Nephron (organoid): Measurements from ENCODE around the gene NSD1.

Experiments used
- H3K27ac Mint-ChIP-seq, 3 experiments: 2 replicates each; pipeline ENCODE4 v1.8.0; 2020; ENCODE audit warnings: mixed read lengths in 3 of 3, mild to moderate bottlenecking in 2 of 3, moderate library complexity in 1 of 3
- H3K27me3 Mint-ChIP-seq: 2 replicates; pipeline ENCODE4 v1.8.0; 2021; ENCODE audit warnings: low read depth, mild to moderate bottlenecking, moderate library complexity, mixed read lengths
- H3K36me3 Mint-ChIP-seq: 2 replicates; pipeline ENCODE4 v1.8.0; 2020; ENCODE audit warnings: low read depth, mixed read lengths
- H3K4me1 Mint-ChIP-seq: 2 replicates; pipeline ENCODE4 v1.8.0; 2020; ENCODE audit warnings: mixed read lengths
- H3K4me3 Mint-ChIP-seq, 3 experiments: 2 replicates each; pipeline ENCODE4 v1.8.0; 2020; ENCODE audit warnings: mild to moderate bottlenecking in 3 of 3, mixed read lengths in 3 of 3, moderate library complexity in 2 of 3
- H3K9me3 Mint-ChIP-seq: 2 replicates; pipeline ENCODE4 v1.8.0; 2020; ENCODE audit warnings: mixed read lengths
- TF ChIP-seq, protein P1 (sequence below), 3 experiments: fragments of 200-600 bp; sonication (generic); IDR thresholded peaks; one replicate each; pipeline ENCODE4 v1.5.0; 2021; ENCODE audit warnings: antibody characterized with exemption in 3 of 3; ENCODE audit not compliant: unreplicated experiment in 3 of 3

NSD1 gene

DNA sequence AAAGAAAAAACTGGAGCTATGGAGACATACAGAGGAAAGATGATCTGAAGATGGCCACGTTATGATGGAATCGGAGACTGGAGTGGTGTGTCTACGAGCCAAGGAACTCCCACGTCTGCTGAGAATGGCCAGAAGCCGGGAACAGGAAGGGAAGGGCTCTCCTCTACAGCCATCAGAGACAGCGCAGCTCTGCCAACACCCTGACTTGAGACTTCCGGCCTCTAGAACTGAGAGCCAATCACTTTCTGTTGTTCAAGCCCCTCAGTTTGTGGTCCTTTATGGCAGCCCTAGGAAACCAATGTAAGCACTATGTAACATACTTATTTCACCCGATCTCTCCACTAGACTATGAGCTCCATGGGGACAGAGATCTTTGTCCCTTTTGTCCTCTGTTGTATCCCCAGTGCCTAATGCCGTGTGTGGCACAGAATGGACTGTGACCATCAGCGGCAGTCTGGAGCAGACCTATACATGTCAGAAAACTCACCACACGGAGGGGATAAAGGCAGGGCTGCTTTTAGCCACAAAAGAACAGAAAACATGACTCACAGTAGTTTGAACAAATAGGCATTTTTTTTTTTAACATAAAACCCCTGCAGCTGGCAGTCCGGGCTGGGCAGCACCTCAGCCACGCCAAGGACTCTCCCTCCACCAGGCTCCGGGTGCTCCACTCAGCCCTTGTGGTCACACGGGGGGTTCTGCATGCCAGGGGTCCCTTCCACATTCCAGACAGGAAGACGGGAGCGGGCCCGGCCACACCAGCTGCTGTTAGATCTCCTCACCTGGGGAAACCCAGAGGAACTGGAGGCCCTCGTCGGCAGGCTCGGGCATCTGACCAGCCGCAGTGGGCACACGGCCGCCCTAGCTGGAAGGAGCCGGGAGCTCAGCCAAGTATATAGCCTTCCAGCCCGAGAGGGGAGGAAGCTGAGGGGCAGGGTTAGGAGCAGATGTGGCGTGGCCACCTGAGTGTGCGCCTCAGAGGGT is 194.3 kb downstream of the NSD1 start:
- Mint-ChIP-seq H3K27ac (peak overlapping the region; percentile 1 to 68 (median 65)), H3K27me3 (no peaks in the 10 kb centered on the region), H3K4me1 (peaks cover 11% of the 10 kb centered on the region), H3K9me3 (no peaks in the 10 kb centered on the region), H3K4me3 (no peak overlapping the region), H3K36me3 (peaks cover 15% of the 10 kb centered on the region)
- TF ChIP-seq, protein P1, sequence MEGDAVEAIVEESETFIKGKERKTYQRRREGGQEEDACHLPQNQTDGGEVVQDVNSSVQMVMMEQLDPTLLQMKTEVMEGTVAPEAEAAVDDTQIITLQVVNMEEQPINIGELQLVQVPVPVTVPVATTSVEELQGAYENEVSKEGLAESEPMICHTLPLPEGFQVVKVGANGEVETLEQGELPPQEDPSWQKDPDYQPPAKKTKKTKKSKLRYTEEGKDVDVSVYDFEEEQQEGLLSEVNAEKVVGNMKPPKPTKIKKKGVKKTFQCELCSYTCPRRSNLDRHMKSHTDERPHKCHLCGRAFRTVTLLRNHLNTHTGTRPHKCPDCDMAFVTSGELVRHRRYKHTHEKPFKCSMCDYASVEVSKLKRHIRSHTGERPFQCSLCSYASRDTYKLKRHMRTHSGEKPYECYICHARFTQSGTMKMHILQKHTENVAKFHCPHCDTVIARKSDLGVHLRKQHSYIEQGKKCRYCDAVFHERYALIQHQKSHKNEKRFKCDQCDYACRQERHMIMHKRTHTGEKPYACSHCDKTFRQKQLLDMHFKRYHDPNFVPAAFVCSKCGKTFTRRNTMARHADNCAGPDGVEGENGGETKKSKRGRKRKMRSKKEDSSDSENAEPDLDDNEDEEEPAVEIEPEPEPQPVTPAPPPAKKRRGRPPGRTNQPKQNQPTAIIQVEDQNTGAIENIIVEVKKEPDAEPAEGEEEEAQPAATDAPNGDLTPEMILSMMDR (IDR thresholded peaks at IDR 0.05; ENCODE audit: unreplicated experiment in 3 of 3): no peak

DNA sequence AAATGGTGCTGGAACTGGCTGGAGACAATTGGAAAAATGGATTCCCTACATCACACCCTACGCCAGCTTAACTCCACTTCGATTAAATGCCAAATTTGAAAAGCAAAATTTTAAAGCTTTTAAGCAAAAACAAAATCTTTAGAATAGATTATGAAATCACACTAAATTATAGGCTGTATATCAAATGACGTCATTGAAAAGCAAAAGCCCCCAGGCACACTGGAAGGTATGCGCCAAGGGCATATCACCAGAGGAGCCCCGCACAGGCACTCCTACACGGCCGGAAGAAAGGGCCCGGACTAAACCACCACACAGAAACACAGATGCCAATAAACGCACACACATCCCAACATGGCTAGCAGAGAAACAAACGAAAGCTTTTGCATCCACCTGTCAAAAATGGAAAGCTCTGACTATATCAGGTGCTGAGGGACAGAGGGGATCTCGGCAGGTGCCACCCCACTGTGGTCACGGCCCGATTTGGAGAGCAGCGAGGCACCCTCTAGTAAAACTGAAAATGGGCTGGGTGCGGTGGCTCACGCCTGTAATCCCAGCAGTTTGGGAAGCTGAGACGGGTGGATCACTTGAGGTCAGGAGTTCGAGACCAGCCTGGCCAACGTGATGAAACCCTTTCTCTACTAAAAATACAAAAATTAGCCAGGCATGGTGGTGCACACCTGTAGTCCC is 195.1 kb downstream of the NSD1 start:
- H3K27ac Mint-ChIP-seq: no peak overlapping the region
- H3K4me1 Mint-ChIP-seq: peaks cover 11% of the 10 kb centered on the region
- no peak overlapping the region for H3K4me3 Mint-ChIP-seq
- TF ChIP-seq, protein P1 (IDR thresholded peaks at IDR 0.05; ENCODE audit: unreplicated experiment in 3 of 3): no peak
- H3K27me3 Mint-ChIP-seq: no peaks in the 10 kb centered on the region
- H3K36me3 Mint-ChIP-seq: peaks cover 14% of the 10 kb centered on the region
- H3K9me3 Mint-ChIP-seq: no peaks in the 10 kb centered on the region

DNA sequence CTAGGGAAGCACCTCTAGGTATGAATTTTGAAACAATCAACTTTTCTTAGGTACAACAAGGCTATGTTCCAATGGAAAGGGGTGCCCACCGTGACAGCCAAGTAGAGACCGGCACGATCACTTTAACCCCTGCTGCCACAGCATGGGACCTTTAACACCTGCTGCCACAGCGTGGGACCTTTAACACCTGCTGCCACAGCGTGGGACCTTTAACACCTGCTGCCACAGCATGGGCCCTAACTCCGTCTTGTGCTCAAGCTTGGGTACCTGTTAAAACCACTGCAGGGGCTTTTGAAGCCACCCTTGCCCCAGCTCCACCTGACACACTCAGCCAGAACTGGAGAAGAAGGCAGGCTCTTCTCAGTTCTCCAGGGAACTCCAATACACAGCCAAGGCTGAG is 196.3 kb downstream of the NSD1 start:
- Mint-ChIP-seq H3K36me3 (peaks cover 23% of the 10 kb centered on the region), H3K27ac (no peak overlapping the region), H3K27me3 (no peaks in the 10 kb centered on the region), H3K4me1 (peaks cover 11% of the 10 kb centered on the region), H3K9me3 (no peaks in the 10 kb centered on the region), H3K4me3 (no peak overlapping the region)
- TF ChIP-seq, protein P1 (IDR thresholded peaks at IDR 0.05; ENCODE audit: unreplicated experiment in 3 of 3): no peak

DNA sequence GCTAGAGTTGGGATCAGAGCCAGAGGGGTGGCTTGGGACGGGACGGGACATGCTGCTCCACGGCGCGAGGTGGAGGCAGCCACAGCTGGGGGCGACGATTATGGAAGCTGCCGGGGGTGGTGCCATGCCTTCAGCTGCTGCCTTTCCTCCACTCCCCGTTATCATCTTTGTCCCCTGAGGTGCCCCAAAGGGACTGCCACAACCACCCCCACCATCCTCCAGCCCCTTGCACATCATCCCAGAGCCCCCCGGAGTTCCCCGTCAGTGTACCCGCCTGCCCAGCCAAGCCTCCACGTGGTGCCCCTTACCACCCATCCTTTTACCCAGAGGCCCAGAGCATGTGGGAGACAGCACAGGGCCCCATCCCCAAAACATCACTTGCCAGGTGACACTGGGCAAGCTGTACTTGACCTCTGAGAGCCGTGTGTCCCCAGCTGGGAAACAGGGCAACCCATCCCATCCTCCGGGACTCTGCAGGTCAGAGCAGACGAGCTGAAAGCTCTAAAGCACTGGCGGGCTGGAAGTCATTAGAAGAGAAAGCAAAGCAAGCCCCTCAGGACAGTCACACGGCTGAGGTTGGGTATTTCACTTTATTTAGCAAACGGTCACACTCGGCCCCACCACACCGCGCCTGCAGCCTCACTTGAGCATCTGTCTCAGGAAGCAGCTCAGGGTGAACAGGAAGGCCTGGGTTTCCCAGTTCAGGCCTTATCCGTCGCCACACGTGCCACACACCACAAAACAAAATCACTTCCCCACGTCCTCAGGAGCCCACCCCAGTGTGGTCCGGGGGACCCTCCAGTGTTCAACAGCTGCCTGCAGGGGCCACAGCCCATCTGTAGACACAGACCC is 197.6 kb downstream of the NSD1 start:
- no peak overlapping the region for H3K4me3 Mint-ChIP-seq
- H3K4me1 Mint-ChIP-seq: peaks cover 6% of the 10 kb centered on the region
- H3K36me3 Mint-ChIP-seq: peaks cover 31% of the 10 kb centered on the region
- no peaks in the 10 kb centered on the region for H3K27me3 Mint-ChIP-seq
- TF ChIP-seq, protein P1 (IDR thresholded peaks at IDR 0.05; ENCODE audit: unreplicated experiment in 3 of 3): no peak
- H3K27ac Mint-ChIP-seq: no peak overlapping the region
- no peaks in the 10 kb centered on the region for H3K9me3 Mint-ChIP-seq

DNA sequence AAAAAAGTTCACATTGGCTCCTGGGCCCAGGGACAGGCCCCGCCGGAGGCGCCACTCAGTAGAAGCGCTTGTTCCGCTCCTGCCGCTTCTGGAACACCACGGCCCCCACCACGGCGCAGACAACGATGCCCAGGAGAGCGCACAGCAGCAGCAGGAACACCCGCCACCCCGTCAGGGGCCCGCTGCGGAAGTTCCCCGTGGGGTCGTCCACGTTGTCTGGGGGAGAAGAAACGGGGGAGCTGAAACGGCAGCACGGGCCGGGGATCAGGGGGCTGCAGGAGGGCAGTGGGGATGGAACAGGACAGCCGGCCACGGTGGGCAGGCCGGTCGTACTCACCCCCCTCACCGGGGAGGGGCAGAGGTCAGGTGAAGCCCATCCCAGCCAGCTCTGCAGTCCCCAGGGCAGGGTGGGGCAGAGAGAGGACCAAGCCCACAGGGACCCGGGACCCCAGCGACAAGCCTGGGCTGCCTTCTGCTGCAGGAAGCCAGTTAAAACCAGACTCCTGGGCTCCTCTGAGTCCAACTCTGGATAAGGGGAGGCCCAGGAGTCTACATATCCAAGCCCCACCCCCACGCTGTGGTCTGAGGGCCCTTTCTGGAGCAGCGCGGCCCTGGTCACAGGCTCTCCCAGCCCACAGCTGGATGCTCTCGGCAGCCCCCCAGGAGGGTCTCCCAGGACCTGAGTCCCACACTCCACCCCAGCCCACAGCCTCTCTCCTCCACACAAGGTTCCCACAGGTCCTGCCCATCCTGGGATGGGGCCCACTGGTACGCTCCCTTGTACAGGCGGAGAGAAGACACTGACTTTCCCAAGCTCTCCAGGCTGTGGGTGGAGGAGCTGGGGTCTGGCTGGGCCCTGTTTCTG is 198.7 kb downstream of the NSD1 start:
- Mint-ChIP-seq H3K4me3 (no peak overlapping the region), H3K36me3 (peaks cover 36% of the 10 kb centered on the region), H3K27me3 (no peaks in the 10 kb centered on the region), H3K27ac (no peak overlapping the region), H3K4me1 (peaks cover 5% of the 10 kb centered on the region), H3K9me3 (no peaks in the 10 kb centered on the region)
- TF ChIP-seq, protein P1 (IDR thresholded peaks at IDR 0.05; ENCODE audit: unreplicated experiment in 3 of 3): no peak
